Lower lobe of right lung (tissue), 2 donors: ENCODE results near the gene SLC2A5. TPM values are rescaled to one million over a fixed set of nuclear protein-coding genes. Genes with fewer than 3 reads are reported as not detected.

Experiments
- ATAC-seq, 2 donors: fragments of 200-7000 bp; cut with Tn5 transposase; one replicate each; pipeline ENCODE4 v1.9.1; 2020 to 2022; ENCODE audit warnings: mild to moderate bottlenecking in 2 of 2, moderate library complexity in 2 of 2
- DNase-seq: peaks from one replicate; pipeline ENCODE4 v3.0.0-alpha.2; 2020
- H3K27ac ChIP-seq: fragments of 200-600 bp; one replicate; pipeline ENCODE4 v1.8.0; 2022
- H3K27me3 ChIP-seq: fragments of 200-600 bp; one replicate; pipeline ENCODE4 v1.8.0; 2022; ENCODE audit warnings: low read depth
- H3K36me3 ChIP-seq: fragments of 200-600 bp; one replicate; pipeline ENCODE4 v1.8.0; 2022; ENCODE audit warnings: mild to moderate bottlenecking
- H3K4me1 ChIP-seq: fragments of 200-600 bp; one replicate; pipeline ENCODE4 v1.8.0; 2022
- H3K4me3 ChIP-seq: fragments of 200-600 bp; one replicate; pipeline ENCODE4 v1.8.0; 2022; ENCODE audit warnings: mild to moderate bottlenecking
- H3K9me3 ChIP-seq: fragments of 200-600 bp; one replicate; pipeline ENCODE4 v1.8.0; 2022
- intact Hi-C: fragments of 100-400 bp; cut with DNase I; formaldehyde crosslinking; loops from one replicate; pipeline ENCODE4 v1.11.0; 2022
- total RNA-seq: library from RNA; stranded (reverse); fragmentation: NEBNext Ultra II Directional; extraction: Animal tissue kit (Norgen Biotek cat#: 25700); gene quantifications from one replicate; pipeline ENCODE4 v1.2.1, GENCODE V29; 2021
- TF ChIP-seq, protein P1 (sequence below): fragments of 200-600 bp; IDR thresholded peaks from one replicate; pipeline ENCODE4 v1.8.0; 2022; ENCODE audit warnings: antibody characterized with exemption, mild to moderate bottlenecking
- donor health status: DM: no; HTN: yes; CAD: no; lungs with severe emphysema.

Gene SLC2A5
- total RNA-seq, 1 donor from 2014 or later, result 1.7 TPM

DNA sequence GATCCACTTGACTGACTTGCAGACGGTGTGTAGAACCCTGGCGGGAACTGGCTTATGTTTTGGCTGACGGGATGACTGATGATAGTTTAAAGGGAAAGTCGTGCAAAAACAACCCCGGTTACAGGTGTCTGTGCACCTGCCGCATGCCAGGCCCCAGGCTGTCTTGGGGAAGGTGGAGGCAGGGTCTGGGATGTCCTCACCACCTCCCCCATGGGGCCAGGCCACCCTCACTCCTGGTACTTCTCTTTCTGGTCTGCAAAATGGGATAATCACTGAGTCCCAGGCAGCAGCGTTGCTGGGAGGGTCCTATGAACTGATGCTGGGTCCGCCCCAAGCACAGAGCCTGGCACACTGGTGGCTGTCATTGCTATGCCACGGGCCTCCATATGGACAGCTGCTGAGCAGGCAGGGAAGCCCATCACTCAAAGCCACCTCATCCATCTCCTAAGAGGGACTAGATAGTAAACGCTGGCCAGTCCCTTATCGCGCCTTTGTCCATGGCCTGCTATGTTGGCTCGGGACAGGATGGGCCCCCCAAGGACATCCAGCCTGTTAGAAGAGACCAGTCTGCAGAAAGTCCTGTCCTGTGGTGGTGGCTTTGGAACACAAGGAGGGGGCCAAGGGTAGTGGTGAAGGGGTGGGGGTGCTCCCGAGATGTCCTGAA, 28.2 kb downstream of the SLC2A5 start:
- ATAC-seq, result no peak
- DNase-seq, result peak; percentile 20
- Histone ChIP-seq H3K27me3 (peaks cover 4% of the 10 kb centered on the region), H3K27ac (no peak overlapping the region), H3K4me1 (no peaks in the 10 kb centered on the region), H3K36me3 (no peaks in the 10 kb centered on the region), H3K4me3 (no peak overlapping the region), H3K9me3 (no peaks in the 10 kb centered on the region)
- intact Hi-C loops, result no loop called here
- TF ChIP-seq, protein P1, sequence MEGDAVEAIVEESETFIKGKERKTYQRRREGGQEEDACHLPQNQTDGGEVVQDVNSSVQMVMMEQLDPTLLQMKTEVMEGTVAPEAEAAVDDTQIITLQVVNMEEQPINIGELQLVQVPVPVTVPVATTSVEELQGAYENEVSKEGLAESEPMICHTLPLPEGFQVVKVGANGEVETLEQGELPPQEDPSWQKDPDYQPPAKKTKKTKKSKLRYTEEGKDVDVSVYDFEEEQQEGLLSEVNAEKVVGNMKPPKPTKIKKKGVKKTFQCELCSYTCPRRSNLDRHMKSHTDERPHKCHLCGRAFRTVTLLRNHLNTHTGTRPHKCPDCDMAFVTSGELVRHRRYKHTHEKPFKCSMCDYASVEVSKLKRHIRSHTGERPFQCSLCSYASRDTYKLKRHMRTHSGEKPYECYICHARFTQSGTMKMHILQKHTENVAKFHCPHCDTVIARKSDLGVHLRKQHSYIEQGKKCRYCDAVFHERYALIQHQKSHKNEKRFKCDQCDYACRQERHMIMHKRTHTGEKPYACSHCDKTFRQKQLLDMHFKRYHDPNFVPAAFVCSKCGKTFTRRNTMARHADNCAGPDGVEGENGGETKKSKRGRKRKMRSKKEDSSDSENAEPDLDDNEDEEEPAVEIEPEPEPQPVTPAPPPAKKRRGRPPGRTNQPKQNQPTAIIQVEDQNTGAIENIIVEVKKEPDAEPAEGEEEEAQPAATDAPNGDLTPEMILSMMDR, result no peak

DNA sequence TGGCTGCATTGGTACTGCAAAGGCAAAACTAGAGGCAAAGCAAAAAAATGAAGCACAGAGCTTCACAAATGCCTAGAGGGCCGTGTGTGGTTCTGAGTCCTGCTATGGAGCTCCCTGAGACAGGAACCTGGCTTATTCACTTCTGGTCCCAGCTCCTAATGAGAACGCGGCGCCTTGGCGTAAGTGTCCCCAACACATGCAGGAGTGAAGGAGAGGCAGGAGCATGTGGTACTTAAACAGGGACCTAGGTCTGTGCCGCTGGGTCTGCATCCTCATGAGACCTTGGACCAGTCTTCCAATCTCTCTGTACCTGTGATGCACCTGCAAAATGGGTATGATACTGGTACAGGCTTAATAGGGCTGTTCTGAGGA, 28.8 kb downstream of the SLC2A5 start:
- intact Hi-C loops, result no loop called here

DNA sequence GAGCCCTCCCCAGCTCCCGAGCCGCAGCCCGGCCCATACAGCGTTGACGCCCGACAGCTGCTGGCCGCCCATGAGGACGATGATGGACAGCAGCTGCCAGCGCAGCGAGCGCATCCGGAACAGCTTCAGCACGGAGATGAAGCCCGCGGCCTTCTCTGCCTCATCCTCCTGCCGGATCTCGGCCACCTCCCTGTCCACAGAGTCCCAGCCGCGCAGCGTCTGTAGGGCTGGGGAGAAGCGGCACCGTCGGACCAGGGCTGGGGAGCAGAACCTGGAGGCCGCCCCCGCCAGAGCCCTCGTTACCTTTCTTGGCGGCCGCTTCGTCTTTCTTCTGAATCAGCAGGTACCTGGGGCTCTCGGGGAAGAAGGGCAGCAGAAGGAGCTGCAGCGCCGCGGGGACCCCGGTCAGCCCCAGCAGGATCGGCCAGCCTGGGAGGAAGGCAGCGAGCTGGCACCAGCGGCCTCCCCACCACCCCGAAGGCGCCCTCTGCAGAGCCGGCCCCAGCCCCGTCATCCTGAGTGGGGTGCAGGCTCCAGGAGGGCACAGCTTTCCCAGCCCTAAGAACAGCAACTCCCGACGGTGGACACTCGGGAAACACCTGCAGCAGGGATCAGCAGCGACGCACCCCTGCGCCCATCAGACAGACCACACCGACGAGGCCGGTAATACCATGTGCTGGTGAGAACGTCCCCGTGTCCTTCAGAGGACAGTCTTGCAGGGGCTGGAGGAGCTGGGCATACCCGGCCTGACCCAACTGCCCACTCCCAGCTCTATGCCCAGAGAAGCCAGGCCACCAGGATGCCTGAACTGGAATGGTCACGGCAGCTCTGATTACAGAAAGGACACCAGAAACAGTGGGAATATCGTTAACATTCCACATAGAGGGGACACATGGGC, 29.4 kb downstream of the SLC2A5 start:
- Histone ChIP-seq H3K4me3 (no peak overlapping the region), H3K27ac (no peak overlapping the region), H3K27me3 (peaks cover 4% of the 10 kb centered on the region), H3K9me3 (peaks cover 6% of the 10 kb centered on the region), H3K4me1 (no peaks in the 10 kb centered on the region), H3K36me3 (no peaks in the 10 kb centered on the region)
- peak in 1 of 2 donors; percentile 19 for ATAC-seq
- intact Hi-C loops, result no loop called here
- peak; percentile 43 for DNase-seq
- TF ChIP-seq, protein P1, result no peak

More for the DNA sequence above, 28.8 kb downstream of the SLC2A5 start:
- H3K4me1 ChIP-seq, result no peaks in the 10 kb centered on the region
- DNase-seq (peak; percentile 33), ATAC-seq (no peak)
- H3K4me3 ChIP-seq, result no peak overlapping the region
- TF ChIP-seq, protein P1, result no peak
- no peaks in the 10 kb centered on the region for H3K36me3 ChIP-seq
- no peak overlapping the region for H3K27ac ChIP-seq
- H3K27me3 ChIP-seq, result peaks cover 4% of the 10 kb centered on the region
- no peaks in the 10 kb centered on the region for H3K9me3 ChIP-seq

DNA sequence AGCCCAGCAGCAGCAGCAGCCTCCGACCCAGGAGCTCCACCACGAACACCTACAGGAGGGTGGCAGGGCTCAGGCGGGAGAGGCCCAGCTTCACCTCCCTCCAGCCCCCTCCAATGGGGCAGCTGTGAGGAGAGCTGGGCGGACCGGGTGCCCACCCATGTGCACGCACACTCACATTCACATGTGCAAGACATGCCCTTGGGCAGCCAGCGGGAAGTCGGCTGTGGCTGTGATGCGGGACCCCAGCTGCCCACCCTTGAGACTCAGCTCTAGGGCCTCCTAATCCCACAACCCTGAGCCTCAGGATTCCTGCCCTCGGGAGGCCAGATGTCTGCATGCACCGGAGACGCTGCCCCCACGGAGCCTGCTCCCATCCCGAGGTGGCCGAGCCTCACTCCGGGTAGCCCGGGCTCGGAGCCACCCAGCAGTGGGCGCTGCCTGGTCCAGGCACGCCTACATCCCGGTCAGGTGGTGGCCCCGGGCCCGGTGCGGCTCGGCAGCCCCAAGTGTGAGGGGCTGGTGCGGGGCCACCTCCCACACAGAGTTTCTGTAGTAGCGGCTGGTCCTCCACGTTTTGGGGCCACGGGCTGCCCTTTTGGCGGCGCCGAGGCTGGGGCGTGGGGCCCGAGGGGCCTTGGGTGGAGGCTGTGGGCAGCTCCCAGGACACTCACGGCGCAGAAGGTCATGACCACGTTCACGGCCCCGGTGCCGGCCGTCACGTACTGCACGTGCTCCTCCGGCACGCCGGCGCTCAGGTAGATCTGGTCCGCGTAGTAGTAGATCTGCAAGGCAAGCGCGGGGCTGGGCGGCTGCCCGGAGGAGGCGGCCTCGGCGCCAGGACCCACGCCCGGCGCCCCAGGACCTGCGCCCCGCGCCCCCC, 30.3 kb downstream of the SLC2A5 start:
- Histone ChIP-seq H3K4me3 (no peak overlapping the region), H3K27ac (no peak overlapping the region), H3K4me1 (no peaks in the 10 kb centered on the region), H3K27me3 (peaks cover 4% of the 10 kb centered on the region), H3K9me3 (peaks cover 8% of the 10 kb centered on the region), H3K36me3 (no peaks in the 10 kb centered on the region)
- TF ChIP-seq, protein P1, result no peak
- DNase-seq, result peak; percentile 34
- peak; percentile 26 to 41 for ATAC-seq
- intact Hi-C loops, result no loop called here

DNA sequence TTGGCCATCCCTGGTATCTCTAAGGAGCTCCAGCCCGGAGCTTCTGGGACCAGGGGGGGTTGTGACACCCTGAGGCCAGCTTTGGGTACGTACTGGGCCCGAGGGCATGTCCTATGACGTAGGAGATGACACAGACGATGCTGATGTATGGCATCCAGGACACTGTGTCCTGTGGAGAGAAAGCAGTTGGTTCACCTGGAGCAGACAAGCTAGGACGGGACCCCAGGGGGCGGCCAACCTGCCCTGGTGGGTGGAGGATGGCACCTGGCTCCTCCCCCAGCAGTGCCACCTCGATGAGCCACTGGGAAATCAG, 31.1 kb downstream of the SLC2A5 start:
- H3K27me3 ChIP-seq, result peaks cover 4% of the 10 kb centered on the region
- no peaks in the 10 kb centered on the region for H3K36me3 ChIP-seq
- no peak overlapping the region for H3K27ac ChIP-seq
- intact Hi-C loops, result no loop called here
- H3K4me3 ChIP-seq, result no peak overlapping the region
- ATAC-seq, result no peak
- no peaks in the 10 kb centered on the region for H3K4me1 ChIP-seq
- peaks cover 8% of the 10 kb centered on the region for H3K9me3 ChIP-seq
- TF ChIP-seq, protein P1, result no peak
- peak; percentile 18 for DNase-seq
